Esophagus muscularis mucosa (tissue), 4 donors: Measurements from ENCODE around the gene ZFYVE19. TPM values are rescaled to one million over a fixed set of nuclear protein-coding genes. Genes with fewer than 3 reads are reported as not detected.

Experiments used
- DNase-seq: peaks from one replicate; pipeline ENCODE4 v3.0.0-alpha.2; 2017; ENCODE audit errors: extremely low spot score
- H3K27ac ChIP-seq, 4 donors: fragments of 200-600 bp; sonication (generic); replicated peaks in 1 of 4; 1 replicate in 3 of 4; 2 replicates in 1 of 4; pipeline ENCODE4 v1.5.1; 2016 to 2019; ENCODE audit warnings: mild to moderate bottlenecking in 1 of 4
- H3K27me3 ChIP-seq, 4 donors: fragments of 200-600 bp; sonication (generic); one replicate each; pipeline versions ENCODE4 v1.5.1 to v1.6.0; 2016 to 2019
- H3K36me3 ChIP-seq, 4 donors: fragments of 200-600 bp; sonication (generic); one replicate each; pipeline ENCODE4 v1.5.1; 2016 to 2019
- H3K4me1 ChIP-seq, 4 donors: fragments of 200-600 bp; sonication (generic); one replicate each; pipeline ENCODE4 v1.5.1; 2016 to 2019
- H3K4me3 ChIP-seq, 4 donors: fragments of 200-600 bp; sonication (generic); 1 replicate in 2 of 4; 2 replicates in 2 of 4; pipeline ENCODE4 v1.5.1; 2016 to 2019; ENCODE audit warnings: mild to moderate bottlenecking in 4 of 4, moderate library complexity in 1 of 4
- H3K9me3 ChIP-seq, 4 donors: fragments of 200-600 bp; sonication (generic); 1 replicate in 3 of 4; 2 replicates in 1 of 4; pipeline ENCODE4 v1.5.1; 2016 to 2019
- EP300 ChIP-seq: sonication (generic); formaldehyde crosslinking; IDR thresholded peaks from one replicate; pipeline ENCODE4 v1.6.1; 2017; ENCODE audit warnings: antibody characterized with exemption
- POLR2A ChIP-seq: fragments of 450-650 bp; IDR thresholded peaks from one replicate; pipeline ENCODE4 v1.6.1; 2017; ENCODE audit warnings: antibody characterized with exemption, moderate library complexity, mild to moderate bottlenecking, low read depth
- POLR2AphosphoS5 ChIP-seq, 2 donors: sonication (generic); formaldehyde crosslinking; IDR thresholded peaks; one replicate each; pipeline ENCODE4 v1.6.1; 2017; ENCODE audit warnings: antibody characterized with exemption in 2 of 2
- WGBS: methylation state at CpG from one replicate; pipeline ENCODE4 v1.1.5; 2018; 5-methylcytosine and 5-hydroxymethylcytosine counted together
- intact Hi-C: fragments of 100-400 bp; cut with DNase I; formaldehyde crosslinking; loops from one replicate; pipeline ENCODE4 v1.15.1; 2023
- total RNA-seq, 4 donors: library from RNA; depleted of rRNA; stranded (reverse); fragments of >200 nt; gene quantifications; one replicate each; pipeline versions ENCODE4 v1.1.0 to v1.2.1, GENCODE V29; 2016
- TF ChIP-seq, protein P1 (sequence below), 3 experiments: fragments of 200-600 bp in 2 of 3; fragments of 450-650 bp in 1 of 3; sonication (generic) in 2 of 3; IDR thresholded peaks; one replicate each; pipeline ENCODE4 v1.5.1; 2017 to 2019; ENCODE audit warnings: antibody characterized with exemption in 3 of 3, mild to moderate bottlenecking in 2 of 3, moderate library complexity in 1 of 3

The ZFYVE19 gene
- total RNA-seq, 4 donors from 2014 or later = 14.4 to 36.8 (median 18.8) TPM

GRCh38 chr15:40789119-40789518 is 17.8 kb upstream of the ZFYVE19 start:
- peaks cover 0 to 29% (median 16%) of the 10 kb centered on the region in 4 donors for H3K36me3 ChIP-seq
- H3K27ac ChIP-seq = no peak overlapping the region
- H3K4me1 ChIP-seq = peaks cover 12 to 28% (median 17%) of the 10 kb centered on the region in 4 donors
- no peaks in the 10 kb centered on the region for H3K9me3 ChIP-seq
- TF ChIP-seq, protein P1, sequence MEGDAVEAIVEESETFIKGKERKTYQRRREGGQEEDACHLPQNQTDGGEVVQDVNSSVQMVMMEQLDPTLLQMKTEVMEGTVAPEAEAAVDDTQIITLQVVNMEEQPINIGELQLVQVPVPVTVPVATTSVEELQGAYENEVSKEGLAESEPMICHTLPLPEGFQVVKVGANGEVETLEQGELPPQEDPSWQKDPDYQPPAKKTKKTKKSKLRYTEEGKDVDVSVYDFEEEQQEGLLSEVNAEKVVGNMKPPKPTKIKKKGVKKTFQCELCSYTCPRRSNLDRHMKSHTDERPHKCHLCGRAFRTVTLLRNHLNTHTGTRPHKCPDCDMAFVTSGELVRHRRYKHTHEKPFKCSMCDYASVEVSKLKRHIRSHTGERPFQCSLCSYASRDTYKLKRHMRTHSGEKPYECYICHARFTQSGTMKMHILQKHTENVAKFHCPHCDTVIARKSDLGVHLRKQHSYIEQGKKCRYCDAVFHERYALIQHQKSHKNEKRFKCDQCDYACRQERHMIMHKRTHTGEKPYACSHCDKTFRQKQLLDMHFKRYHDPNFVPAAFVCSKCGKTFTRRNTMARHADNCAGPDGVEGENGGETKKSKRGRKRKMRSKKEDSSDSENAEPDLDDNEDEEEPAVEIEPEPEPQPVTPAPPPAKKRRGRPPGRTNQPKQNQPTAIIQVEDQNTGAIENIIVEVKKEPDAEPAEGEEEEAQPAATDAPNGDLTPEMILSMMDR (IDR thresholded peaks at IDR 0.05) = no peak
- TF ChIP-seq POLR2A = no peak
- TF ChIP-seq EP300 = no peak
- TF ChIP-seq POLR2AphosphoS5 (IDR thresholded peaks at IDR 0.05) = no peak
- 85% methylated on average over 5 of the region's 5 CpGs for WGBS
- DNase-seq = no peak
- no peaks in the 10 kb centered on the region for H3K27me3 ChIP-seq
- H3K4me3 ChIP-seq = no peak overlapping the region
- intact Hi-C loops = no loop called here

- no peaks in the 10 kb centered on the region for H3K9me3 ChIP-seq
- no peak overlapping the region for H3K27ac ChIP-seq
- peaks cover 0 to 23% (median 13%) of the 10 kb centered on the region in 4 donors for H3K36me3 ChIP-seq
- intact Hi-C loops = no loop called here
- DNase-seq = no peak
- no peaks in the 10 kb centered on the region for H3K27me3 ChIP-seq
- 100% methylated on average over 8 of the region's 8 CpGs for WGBS
- no peak overlapping the region for H3K4me3 ChIP-seq
- TF ChIP-seq, protein P1 (IDR thresholded peaks at IDR 0.05) = no peak
- H3K4me1 ChIP-seq = peaks cover 12 to 30% (median 19%) of the 10 kb centered on the region in 4 donors
These were observed 16.9 kb upstream of the ZFYVE19 start for GRCh38 chr15:40789999-40790398.

DNA sequence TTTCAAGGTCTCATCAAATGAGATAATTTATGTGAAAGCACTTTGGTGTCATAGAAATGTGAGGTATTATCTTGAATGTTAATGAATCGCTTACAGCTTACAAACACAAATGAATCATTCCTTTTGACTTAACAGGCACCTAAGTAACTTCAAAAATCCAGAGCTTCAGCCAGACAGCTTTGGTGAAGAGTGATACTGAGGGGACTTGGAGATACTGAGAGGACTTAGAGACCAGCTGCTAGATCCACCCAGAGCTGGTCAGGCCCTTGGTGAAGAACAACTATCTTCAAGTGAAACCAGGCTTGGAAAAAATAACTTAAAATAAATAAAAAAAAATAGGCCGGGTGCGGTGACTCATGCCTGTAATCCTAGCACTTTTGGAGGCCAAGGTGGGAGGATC is 16.2 kb upstream of the ZFYVE19 start:
- no peaks in the 10 kb centered on the region for H3K9me3 ChIP-seq
- H3K4me1 ChIP-seq = peaks cover 12 to 31% (median 24%) of the 10 kb centered on the region in 4 donors
- no peaks in the 10 kb centered on the region for H3K27me3 ChIP-seq
- TF ChIP-seq POLR2A = no peak
- TF ChIP-seq EP300 = no peak
- no peak for TF ChIP-seq POLR2AphosphoS5 (IDR thresholded peaks at IDR 0.05)
- TF ChIP-seq, protein P1 (IDR thresholded peaks at IDR 0.05) = no peak
- WGBS = 79% methylated on average over 3 of the region's 3 CpGs
- no peak overlapping the region for H3K27ac ChIP-seq
- intact Hi-C loops = no loop called here
- H3K36me3 ChIP-seq = peaks cover 0 to 22% (median 13%) of the 10 kb centered on the region in 4 donors
- H3K4me3 ChIP-seq = no peak overlapping the region
- DNase-seq = no peak

DNA sequence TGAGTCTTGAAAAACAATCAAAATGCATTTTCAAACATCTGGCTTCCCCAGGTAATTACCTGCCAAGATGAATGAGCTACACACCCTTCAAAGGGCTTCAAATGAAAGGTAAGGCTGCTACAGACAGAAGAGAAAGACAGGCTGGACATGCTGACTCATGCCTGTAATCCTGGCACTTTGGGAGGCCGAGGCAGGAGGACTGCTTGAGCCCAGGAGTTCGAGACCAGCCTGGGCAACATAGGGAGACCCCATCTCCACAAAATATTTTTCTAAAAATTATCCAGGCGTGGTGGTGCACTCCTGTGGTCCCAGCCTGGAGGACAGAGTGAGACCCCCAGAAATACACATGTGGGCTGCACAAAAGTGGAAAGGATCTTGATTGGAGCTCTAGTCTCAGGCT is 14.5 kb upstream of the ZFYVE19 start:
- Histone ChIP-seq H3K36me3 (peaks cover 0 to 22% (median 13%) of the 10 kb centered on the region in 4 donors), H3K9me3 (no peaks in the 10 kb centered on the region), H3K4me1 (peaks cover 5 to 31% (median 21%) of the 10 kb centered on the region in 4 donors), H3K27me3 (no peaks in the 10 kb centered on the region), H3K4me3 (no peak overlapping the region), H3K27ac (no peak overlapping the region)
- intact Hi-C loops = no loop called here
- TF ChIP-seq POLR2A (no peak), POLR2AphosphoS5 (IDR thresholded peaks at IDR 0.05) (no peak), EP300 (no peak)
- TF ChIP-seq, protein P1 (IDR thresholded peaks at IDR 0.05) = no peak
- no peak for DNase-seq
- WGBS = 95% methylated on average over 3 of the region's 3 CpGs
